HG02852 (cell line): ENCODE results near the gene ADGRA1.
"Not testable (repeated sequence)": the region's sequence is repeated elsewhere in the genome, so short reads cannot be mapped to it uniquely, and the experiment has no call there.

Source experiments
- ATAC-seq: cut with Tn5 transposase; IDR thresholded peaks from one replicate; pipeline ENCODE4 v1.9.1; 2021; ENCODE audit warnings: mild to moderate bottlenecking, moderate library complexity; ENCODE audit not compliant: unreplicated experiment

ADGRA1 gene, protein sequence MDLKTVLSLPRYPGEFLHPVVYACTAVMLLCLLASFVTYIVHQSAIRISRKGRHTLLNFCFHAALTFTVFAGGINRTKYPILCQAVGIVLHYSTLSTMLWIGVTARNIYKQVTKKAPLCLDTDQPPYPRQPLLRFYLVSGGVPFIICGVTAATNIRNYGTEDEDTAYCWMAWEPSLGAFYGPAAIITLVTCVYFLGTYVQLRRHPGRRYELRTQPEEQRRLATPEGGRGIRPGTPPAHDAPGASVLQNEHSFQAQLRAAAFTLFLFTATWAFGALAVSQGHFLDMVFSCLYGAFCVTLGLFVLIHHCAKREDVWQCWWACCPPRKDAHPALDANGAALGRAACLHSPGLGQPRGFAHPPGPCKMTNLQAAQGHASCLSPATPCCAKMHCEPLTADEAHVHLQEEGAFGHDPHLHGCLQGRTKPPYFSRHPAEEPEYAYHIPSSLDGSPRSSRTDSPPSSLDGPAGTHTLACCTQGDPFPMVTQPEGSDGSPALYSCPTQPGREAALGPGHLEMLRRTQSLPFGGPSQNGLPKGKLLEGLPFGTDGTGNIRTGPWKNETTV

GRCh38 chr10:133087679-133088178, at the start of gene ADGRA1:
Gene ADGRA1, plus strand, starts transcription at chr10:133087924. Its CDS starts 986 bp downstream, at chr10:133088910.
- ATAC-seq: no peak

DNA sequence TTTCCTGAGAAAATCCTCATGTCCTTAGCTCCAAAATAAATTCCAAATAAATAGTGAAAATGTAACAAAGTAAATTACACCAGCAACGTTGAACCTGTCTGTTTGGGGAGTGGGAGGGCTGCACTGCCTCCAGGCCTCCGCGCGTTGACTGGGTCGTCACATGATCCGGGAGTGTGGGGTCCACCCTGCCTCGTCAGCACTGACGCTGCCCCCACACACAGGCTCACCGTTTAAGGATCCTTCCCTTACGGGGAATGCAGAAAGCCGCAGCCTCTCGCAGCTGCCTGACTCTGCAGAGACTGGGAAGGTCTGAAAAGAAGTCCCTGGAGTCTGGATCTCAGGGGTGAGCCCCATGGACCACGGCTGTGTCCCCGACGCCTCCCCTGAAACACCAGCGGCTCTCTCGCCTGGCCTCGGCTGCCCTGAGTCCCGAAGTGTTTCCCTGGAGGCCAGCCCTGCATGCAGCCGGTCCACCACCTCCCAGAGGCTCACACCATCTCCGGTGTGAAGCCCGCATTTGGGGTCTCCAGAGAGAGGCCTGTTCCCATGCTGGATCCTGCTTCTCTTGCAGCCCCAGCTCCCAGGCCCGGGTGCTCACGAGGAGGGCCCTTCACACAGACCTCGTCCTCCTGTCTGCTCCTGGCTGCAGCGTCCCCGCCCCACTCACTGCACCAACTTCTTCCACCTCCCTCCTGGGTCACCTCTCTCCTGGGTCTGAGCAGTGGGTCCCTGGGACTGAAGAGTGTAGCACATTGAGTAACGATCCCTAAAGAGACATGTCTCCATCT, 49.5 kb upstream of the ADGRA1 start:
- no peak for ATAC-seq

DNA sequence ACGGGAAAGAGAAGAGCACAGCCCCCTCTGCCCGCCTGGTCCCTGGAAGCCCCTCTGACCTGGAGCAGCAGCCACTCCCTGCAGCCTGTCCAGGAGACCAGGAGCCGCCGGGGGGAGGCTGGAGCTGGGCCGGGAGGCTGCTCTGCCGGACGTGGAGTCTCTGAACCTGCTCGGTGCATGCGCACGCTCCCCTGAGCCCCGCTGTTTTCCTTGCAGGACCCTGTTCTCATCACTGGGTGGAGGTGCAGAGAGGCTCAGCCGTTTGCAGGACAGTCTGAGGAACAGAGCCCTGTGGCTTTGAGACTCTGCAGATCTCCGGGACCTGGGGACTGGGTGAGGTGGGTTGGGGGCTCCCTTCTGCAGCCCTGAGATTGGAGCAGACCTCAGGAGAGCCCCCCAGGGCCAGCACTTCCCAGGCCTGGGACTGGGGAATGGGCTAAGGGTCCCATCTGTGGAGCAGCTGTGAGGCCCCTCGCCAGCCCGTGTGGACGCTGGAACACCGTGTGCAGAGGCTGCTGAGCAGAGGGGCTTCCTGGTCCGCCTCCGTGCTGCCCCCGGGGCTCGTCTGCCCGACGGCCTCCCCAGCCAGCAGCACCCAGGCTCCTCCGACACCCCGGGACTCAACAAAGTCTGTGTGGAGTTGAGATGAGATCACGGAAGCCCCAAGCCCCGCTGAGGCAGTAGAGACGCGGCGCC, 48.5 kb upstream of the ADGRA1 start:
- ATAC-seq: no peak

DNA sequence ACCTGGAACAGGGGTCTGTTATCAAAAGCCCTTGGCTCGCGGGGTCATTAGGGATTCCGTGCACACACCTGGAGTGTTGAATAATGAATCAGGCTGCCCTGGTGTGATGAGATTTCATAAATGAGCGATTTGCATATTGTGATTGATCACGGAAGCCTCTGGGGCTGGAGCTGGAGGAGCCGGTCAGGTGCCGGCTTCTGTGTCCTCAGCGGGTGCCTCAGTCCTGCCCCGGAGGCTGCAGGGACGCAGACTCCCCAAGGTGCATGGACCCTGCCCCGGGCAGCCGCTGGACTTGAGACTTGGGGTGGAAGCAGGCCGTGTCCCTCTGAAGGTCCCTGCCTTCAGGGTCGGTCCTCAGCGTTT, 47.9 kb upstream of the ADGRA1 start:
- no peak for ATAC-seq

- no peak for ATAC-seq
These were observed 47.5 kb upstream of the ADGRA1 start for GRCh38 chr10:133040198-133040597.

GRCh38 chr10:133041101-133041500, 46.6 kb upstream of the ADGRA1 start:
- no peak for ATAC-seq

- no peak for ATAC-seq
These were observed 45.7 kb upstream of the ADGRA1 start for GRCh38 chr10:133042061-133042460.

DNA sequence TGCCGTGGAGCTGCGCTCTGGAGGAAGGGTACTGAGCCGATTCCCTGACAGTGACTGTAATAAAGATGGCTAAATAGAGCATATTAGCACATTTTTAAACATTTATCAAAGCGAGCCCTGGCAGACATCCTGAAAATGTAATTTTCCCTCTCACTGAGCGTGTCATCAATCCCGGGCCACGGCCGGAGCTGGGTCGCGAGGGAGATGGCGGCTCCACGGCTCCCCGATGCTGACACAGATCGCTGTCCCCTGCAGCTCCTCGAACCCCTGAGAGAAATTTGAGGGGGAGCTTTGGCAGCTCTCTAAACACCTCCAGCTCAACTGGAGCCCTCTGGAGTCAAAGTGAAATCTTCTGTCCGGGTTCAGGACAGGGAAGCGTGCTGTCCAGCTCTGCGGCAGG, 44.9 kb upstream of the ADGRA1 start:
- ATAC-seq: no peak

- ATAC-seq: no peak
These were observed 44.0 kb upstream of the ADGRA1 start for GRCh38 chr10:133043541-133044225.

- ATAC-seq: no peak
These were observed 43.3 kb upstream of the ADGRA1 start for GRCh38 chr10:133044401-133044811.

GRCh38 chr10:133045556-133046389, 42.0 kb upstream of the ADGRA1 start:
- ATAC-seq: no peak

- ATAC-seq: no peak
These were observed 41.3 kb upstream of the ADGRA1 start for GRCh38 chr10:133046390-133046765.

DNA sequence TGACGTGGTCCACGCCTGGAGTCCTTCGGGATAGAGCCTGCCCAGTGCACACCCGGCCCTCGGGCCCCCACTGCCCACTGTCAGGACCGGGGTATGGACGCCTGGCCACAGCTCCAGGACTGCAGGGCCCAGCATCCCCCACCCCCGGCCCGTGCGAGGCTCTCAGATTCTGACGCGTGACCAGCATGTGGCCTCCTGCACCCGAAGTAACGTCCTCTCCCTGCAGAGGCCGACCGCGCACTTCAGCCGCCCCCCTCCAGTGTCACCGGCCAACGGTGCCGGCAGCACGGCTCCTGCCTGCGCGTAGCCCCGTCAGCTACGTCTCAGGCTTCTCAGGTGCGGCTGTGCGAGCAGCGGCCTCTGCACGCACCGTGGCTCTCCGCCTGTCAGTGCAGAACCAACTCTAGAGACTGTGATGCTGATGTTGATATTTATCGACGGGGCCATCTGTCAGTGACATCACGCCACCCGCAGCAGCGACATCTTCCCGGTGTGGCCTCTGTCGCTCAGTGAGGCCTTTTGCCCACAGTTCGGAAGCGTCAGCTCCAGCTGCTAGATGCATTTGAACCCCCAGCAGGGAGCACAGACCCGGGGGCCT, 40.1 kb upstream of the ADGRA1 start:
- ATAC-seq: no peak

GRCh38 chr10:133048266-133048665, 39.5 kb upstream of the ADGRA1 start:
- ATAC-seq: no peak

DNA sequence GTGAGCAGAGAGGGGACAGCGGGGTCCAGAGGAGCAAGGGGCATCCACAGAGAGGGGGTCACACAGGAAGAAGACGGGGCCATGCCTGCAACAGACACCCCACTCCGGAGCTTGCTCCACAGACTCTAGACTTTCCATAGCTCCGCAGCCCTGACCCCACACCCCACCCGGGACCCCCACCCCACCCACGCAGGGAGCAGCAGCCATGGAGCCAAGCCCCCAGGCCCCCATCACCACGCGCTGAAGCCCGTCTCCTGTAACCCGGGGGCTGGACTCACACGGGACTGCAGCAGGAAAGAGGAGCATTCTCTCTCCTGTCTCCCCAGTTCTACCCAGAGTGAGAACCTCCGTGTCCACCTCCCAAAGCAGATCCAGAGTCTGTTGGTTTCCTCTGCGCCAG, 38.8 kb upstream of the ADGRA1 start:
- no peak for ATAC-seq

DNA sequence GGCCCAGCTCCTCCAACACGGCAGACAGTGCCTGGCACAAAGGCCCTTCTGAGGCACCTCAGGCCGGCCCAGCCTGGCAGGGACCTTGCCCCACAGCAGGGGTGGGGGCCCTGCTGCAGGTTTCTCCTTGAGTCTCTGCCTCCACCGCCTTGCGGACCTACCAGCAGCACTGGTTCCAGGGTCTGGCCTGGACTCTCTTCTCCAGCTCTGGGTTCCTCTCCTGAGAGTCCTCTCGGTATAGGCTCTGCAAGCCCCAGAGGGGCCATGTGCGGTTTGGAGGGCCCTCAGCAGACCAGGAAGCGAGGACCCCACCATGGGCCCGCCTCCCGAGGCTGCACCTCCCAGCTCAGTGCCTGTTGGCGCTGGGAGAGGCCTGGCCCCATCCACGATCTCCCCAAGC, 38.1 kb upstream of the ADGRA1 start:
- ATAC-seq: no peak

DNA sequence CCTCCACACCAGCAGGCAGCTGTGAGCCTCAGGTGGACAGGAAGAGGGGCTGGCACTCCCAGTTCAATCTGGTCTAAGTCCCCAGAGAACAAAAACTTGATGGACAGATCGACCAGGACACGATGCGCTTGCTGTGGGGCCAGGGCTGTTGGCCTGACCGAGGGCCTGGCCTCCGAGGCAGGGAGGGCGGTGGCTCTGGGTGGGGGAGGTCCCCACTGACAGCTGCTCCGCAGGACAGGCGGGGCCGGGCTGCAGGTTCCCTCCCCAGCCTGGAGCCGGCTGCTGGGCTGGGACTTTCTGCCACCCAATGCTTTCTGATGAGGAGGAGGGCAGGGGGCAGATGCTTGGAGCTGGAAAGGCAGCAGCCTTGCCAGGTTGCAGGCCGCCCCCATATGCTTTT, 37.4 kb upstream of the ADGRA1 start:
- no peak for ATAC-seq

GRCh38 chr10:133052076-133052475, 35.6 kb upstream of the ADGRA1 start:
- no peak for ATAC-seq

DNA sequence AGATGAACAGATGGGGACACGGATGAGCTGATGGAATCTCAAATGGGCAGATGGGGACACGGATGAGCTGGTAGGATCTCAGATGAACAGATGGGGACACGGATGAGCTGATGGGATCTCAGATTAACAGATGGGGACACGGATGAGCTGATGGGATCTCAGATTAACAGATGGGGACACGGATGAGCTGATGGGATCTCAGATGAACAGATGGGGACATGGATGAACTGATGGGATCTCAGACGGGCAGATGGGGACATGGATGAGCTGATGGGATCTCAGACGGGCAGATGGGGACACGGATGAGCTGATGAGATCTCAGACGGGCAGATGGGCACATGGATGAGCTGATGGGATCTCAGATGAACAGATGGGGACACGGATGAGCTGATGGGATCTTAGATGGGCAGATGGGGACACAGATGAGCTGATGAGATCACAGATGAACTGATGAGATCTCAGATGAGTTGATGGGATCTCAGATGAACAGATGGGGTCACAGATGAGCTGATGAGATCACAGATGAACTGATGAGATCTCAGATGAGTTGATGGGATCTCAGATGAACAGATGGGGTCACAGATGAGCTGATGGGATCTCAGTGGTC, 34.1 kb upstream of the ADGRA1 start:
- not testable (repeated sequence) for ATAC-seq
